ENCODE data around the gene NFS1.

DNA sequence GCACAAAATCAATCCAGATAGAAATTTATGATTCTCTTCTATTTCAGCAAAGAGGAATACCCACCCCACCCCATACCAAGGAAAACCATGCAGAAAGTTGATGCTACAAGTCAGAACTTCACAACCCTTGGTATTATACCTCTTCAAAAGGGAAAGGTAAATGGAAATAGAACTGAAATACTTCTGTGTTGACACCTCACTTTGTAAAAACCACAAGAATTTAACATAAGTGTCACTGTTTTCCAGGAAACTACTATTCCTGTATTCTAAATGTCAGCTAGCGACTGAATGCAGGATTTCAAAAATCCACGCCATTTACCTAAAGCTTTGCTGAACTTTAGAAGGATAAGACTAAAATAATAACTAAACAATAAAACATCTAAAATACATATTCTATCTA, 38.1 kb downstream of the NFS1 start:
- TF ChIP-seq POLR2A (IDR thresholded peaks at IDR 0.05) (no peak), POLR2AphosphoS5 (IDR thresholded peaks at IDR 0.05) (no peak)
- TF ChIP-seq, protein P1, sequence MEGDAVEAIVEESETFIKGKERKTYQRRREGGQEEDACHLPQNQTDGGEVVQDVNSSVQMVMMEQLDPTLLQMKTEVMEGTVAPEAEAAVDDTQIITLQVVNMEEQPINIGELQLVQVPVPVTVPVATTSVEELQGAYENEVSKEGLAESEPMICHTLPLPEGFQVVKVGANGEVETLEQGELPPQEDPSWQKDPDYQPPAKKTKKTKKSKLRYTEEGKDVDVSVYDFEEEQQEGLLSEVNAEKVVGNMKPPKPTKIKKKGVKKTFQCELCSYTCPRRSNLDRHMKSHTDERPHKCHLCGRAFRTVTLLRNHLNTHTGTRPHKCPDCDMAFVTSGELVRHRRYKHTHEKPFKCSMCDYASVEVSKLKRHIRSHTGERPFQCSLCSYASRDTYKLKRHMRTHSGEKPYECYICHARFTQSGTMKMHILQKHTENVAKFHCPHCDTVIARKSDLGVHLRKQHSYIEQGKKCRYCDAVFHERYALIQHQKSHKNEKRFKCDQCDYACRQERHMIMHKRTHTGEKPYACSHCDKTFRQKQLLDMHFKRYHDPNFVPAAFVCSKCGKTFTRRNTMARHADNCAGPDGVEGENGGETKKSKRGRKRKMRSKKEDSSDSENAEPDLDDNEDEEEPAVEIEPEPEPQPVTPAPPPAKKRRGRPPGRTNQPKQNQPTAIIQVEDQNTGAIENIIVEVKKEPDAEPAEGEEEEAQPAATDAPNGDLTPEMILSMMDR (IDR thresholded peaks at IDR 0.05) = no peak

Measured in prostate gland (tissue), 2 donors.